ENCODE data around the gene TMEM91. TPM values are rescaled to one million over a fixed set of nuclear protein-coding genes. Genes with fewer than 3 reads are reported as not detected.

The TMEM91 gene
- total RNA-seq, 1 donor from 2014 or later, result 2.8 TPM

- no peak for DNase-seq
- H3K9me3 ChIP-seq (replicated peaks), result no peaks in the 10 kb centered on the region
- peak overlapping the region; percentile 67 for H3K27ac ChIP-seq (replicated peaks)
- no peak overlapping the region for H3K4me3 ChIP-seq
- H3K36me3 ChIP-seq, result peaks cover 80% of the 10 kb centered on the region
- intact Hi-C loops (cut with micrococcal nuclease), result no loop called here
- H3K27me3 ChIP-seq (ENCODE audit: low read depth), result no peaks in the 10 kb centered on the region
- TF ChIP-seq, protein P1, sequence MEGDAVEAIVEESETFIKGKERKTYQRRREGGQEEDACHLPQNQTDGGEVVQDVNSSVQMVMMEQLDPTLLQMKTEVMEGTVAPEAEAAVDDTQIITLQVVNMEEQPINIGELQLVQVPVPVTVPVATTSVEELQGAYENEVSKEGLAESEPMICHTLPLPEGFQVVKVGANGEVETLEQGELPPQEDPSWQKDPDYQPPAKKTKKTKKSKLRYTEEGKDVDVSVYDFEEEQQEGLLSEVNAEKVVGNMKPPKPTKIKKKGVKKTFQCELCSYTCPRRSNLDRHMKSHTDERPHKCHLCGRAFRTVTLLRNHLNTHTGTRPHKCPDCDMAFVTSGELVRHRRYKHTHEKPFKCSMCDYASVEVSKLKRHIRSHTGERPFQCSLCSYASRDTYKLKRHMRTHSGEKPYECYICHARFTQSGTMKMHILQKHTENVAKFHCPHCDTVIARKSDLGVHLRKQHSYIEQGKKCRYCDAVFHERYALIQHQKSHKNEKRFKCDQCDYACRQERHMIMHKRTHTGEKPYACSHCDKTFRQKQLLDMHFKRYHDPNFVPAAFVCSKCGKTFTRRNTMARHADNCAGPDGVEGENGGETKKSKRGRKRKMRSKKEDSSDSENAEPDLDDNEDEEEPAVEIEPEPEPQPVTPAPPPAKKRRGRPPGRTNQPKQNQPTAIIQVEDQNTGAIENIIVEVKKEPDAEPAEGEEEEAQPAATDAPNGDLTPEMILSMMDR (IDR thresholded peaks at IDR 0.05; ENCODE audit: borderline replicate concordance), result no peak
- H3K4me1 ChIP-seq, result peaks cover 50% of the 10 kb centered on the region
Measured at GRCh38 chr19:41421973-41422372, 45.6 kb downstream of the TMEM91 start.

DNA sequence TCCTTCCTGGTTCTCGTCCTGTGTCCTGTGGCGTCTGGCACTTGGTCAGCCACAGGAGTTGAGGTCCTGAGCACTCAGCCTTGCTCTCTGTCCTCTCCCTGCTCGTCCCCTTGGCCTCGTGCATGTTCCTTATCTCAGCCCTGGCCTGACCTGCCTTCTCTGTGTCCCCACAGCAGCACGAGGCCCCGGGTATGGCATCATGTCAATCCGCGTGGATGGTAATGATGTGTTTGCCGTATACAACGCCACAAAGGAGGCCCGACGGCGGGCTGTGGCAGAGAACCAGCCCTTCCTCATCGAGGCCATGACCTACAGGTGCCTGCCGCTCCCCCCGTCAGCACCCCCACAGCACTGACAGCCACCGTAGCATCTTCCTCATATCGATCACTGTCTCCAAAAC, 46.1 kb downstream of the TMEM91 start:
- peak; percentile 41 for DNase-seq
- H3K4me1 ChIP-seq, result peaks cover 54% of the 10 kb centered on the region
- intact Hi-C loops (cut with micrococcal nuclease), result no loop called here

GRCh38 chr19:41422955-41423354, 46.6 kb downstream of the TMEM91 start:
- H3K4me1 ChIP-seq, result peaks cover 59% of the 10 kb centered on the region
- intact Hi-C loops (cut with micrococcal nuclease), result no loop called here
- TF ChIP-seq, protein P1 (IDR thresholded peaks at IDR 0.05; ENCODE audit: borderline replicate concordance), result no peak
- no peak for DNase-seq
- no peaks in the 10 kb centered on the region for H3K27me3 ChIP-seq (ENCODE audit: low read depth)
- peaks cover 70% of the 10 kb centered on the region for H3K36me3 ChIP-seq
- peak overlapping the region; percentile 67 for H3K27ac ChIP-seq (replicated peaks)
- no peaks in the 10 kb centered on the region for H3K9me3 ChIP-seq (replicated peaks)
- H3K4me3 ChIP-seq, result no peak overlapping the region

More for the DNA sequence above, 46.1 kb downstream of the TMEM91 start:
- no peak overlapping the region for H3K4me3 ChIP-seq
- H3K27me3 ChIP-seq (ENCODE audit: low read depth), result no peaks in the 10 kb centered on the region
- peaks cover 75% of the 10 kb centered on the region for H3K36me3 ChIP-seq
- peak overlapping the region; percentile 67 for H3K27ac ChIP-seq (replicated peaks)
- no peaks in the 10 kb centered on the region for H3K9me3 ChIP-seq (replicated peaks)
- TF ChIP-seq, protein P1 (IDR thresholded peaks at IDR 0.05; ENCODE audit: borderline replicate concordance), result no peak

- DNase-seq, result no peak
- Histone ChIP-seq H3K9me3 (replicated peaks) (no peaks in the 10 kb centered on the region), H3K4me1 (peaks cover 73% of the 10 kb centered on the region), H3K27me3 (ENCODE audit: low read depth) (no peaks in the 10 kb centered on the region), H3K36me3 (peaks cover 55% of the 10 kb centered on the region), H3K27ac (replicated peaks) (peak overlapping the region; percentile 93), H3K4me3 (peak overlapping the region; percentile 74)
- TF ChIP-seq, protein P1 (IDR thresholded peaks at IDR 0.05; ENCODE audit: borderline replicate concordance), result no peak
- intact Hi-C loops (cut with micrococcal nuclease), result no loop called here
Measured at GRCh38 chr19:41424335-41425173, 48.2 kb downstream of the TMEM91 start.

- Histone ChIP-seq H3K27ac (replicated peaks) (peak overlapping the region; percentile 93), H3K36me3 (peaks cover 46% of the 10 kb centered on the region), H3K9me3 (replicated peaks) (no peaks in the 10 kb centered on the region), H3K4me3 (peak overlapping the region; percentile 74), H3K27me3 (ENCODE audit: low read depth) (no peaks in the 10 kb centered on the region), H3K4me1 (peaks cover 77% of the 10 kb centered on the region)
- intact Hi-C loops (cut with micrococcal nuclease), result no loop called here
- TF ChIP-seq, protein P1 (IDR thresholded peaks at IDR 0.05; ENCODE audit: borderline replicate concordance), result no peak
- DNase-seq, result no peak
Measured at GRCh38 chr19:41425174-41426115, 49.1 kb downstream of the TMEM91 start.

All from left ventricle myocardium inferior (tissue), 1 donor.